Measurements from ENCODE around the gene PRMT7.

Gene PRMT7

DNA sequence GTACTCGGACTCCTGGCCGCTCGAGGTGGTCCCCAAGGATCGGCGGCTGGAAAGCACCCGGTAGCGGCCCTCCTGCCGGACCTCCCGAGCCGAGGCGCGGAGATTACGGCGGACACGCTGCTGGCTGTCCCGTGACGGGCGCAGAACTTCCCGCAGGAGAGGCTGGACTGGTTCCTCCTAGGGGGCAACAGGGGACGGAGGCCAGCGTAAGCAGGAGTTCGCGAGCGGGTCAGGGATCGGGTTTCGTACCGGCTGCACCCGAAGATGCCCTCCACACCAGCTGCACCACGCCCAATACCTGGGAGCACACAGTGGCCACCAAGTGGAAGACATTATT lies 414 bp upstream of the PRMT7 start:
- Mint-ChIP-seq H3K4me3 (peak overlapping the region; percentile 89), H3K36me3 (ENCODE audit: low read depth) (peaks cover 37% of the 10 kb centered on the region), H3K4me1 (ENCODE audit: low read depth) (peaks cover 48% of the 10 kb centered on the region), H3K9me3 (no peaks in the 10 kb centered on the region), H3K27me3 (no peaks in the 10 kb centered on the region), H3K27ac (peak overlapping the region; percentile 86)

GRCh38 chr16:68313116-68313515 lies 2.3 kb downstream of the PRMT7 start:
- H3K36me3 Mint-ChIP-seq (ENCODE audit: low read depth) = peaks cover 35% of the 10 kb centered on the region
- H3K27ac Mint-ChIP-seq = no peak overlapping the region
- H3K4me1 Mint-ChIP-seq (ENCODE audit: low read depth) = peaks cover 40% of the 10 kb centered on the region

GRCh38 chr16:68319185-68319908 lies 8.5 kb downstream of the PRMT7 start:
- Mint-ChIP-seq H3K4me3 (peak overlapping the region; percentile 25), H3K36me3 (ENCODE audit: low read depth) (peaks cover 45% of the 10 kb centered on the region), H3K27me3 (no peaks in the 10 kb centered on the region), H3K27ac (peak overlapping the region; percentile 68), H3K4me1 (ENCODE audit: low read depth) (peaks cover 23% of the 10 kb centered on the region), H3K9me3 (no peaks in the 10 kb centered on the region)

More at GRCh38 chr16:68313116-68313515, 2.3 kb downstream of the PRMT7 start:
- H3K9me3 Mint-ChIP-seq = no peaks in the 10 kb centered on the region
- H3K4me3 Mint-ChIP-seq = no peak overlapping the region
- no peaks in the 10 kb centered on the region for H3K27me3 Mint-ChIP-seq

GRCh38 chr16:68324336-68324735 lies 13.5 kb downstream of the PRMT7 start:
- Mint-ChIP-seq H3K27ac (no peak overlapping the region), H3K36me3 (ENCODE audit: low read depth) (peaks cover 45% of the 10 kb centered on the region)

DNA sequence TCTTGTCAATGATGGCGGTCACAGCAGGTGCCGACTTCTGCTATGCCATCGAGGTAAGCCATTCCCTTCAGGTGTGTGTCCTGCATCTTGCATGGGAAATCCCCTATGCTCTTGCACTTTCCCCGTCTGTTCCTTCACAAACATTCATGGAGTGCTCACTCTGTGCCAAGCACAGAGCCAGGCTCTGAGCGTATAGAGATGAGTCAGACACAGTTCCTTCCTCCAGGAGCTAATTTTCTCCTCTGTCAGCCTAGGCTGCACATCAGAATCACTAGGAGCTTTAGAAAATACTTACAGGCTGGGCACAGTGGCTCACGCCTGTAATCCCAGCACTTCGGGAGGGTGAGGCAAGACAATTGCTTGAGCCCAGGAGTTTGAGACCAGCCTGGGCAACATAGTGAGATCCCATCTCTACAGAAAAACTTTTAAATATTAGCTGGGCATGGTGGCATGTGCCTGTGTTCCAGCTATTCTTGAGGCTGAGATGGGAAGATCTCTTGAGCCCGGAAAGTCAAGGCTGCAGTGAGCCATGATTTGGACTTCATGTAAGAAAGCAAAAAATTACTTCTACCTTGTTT lies 14.1 kb downstream of the PRMT7 start:
- Mint-ChIP-seq H3K4me3 (no peak overlapping the region), H3K9me3 (no peaks in the 10 kb centered on the region), H3K36me3 (ENCODE audit: low read depth) (peaks cover 42% of the 10 kb centered on the region), H3K4me1 (ENCODE audit: low read depth) (peaks cover 26% of the 10 kb centered on the region), H3K27me3 (no peaks in the 10 kb centered on the region), H3K27ac (no peak overlapping the region)

More at GRCh38 chr16:68324336-68324735, 13.5 kb downstream of the PRMT7 start:
- H3K27me3 Mint-ChIP-seq = no peaks in the 10 kb centered on the region
- H3K9me3 Mint-ChIP-seq = no peaks in the 10 kb centered on the region
- no peak overlapping the region for H3K4me3 Mint-ChIP-seq
- peaks cover 32% of the 10 kb centered on the region for H3K4me1 Mint-ChIP-seq (ENCODE audit: low read depth)

DNA sequence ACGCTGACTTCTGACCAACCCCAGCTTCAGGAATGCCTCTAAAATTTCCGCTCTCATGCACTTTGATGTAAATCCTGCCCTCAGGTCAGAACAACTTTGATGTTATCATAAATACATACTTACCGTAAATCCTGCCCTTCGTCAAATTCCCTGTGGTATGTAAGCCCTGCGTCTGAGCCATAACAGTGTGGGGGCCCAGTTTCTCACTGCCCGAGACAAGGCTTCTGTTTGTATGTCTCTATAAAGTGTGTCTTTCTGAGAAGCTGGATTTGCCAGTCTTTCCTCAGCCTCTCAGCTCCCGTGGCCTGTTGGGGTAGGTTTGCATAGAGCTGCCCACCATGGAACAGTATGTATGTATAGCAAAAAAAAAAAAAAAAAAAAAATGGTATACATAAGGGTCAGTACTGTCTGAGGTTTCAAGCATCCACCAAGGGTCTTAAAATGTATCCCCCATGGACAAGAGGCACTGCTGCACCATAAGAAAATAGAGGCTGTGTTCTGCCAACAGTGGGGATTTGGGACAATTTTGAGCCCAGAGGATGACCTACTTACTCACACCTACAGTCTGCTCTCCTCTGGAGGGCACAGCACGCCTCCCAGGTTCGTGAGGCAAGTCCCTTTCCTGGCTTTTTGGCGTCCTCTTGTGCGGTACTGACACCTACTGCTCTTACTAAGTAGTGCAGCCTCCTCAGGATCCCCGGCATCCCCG lies 17.5 kb downstream of the PRMT7 start:
- H3K27ac Mint-ChIP-seq = peak overlapping the region; percentile 52
- H3K27me3 Mint-ChIP-seq = no peaks in the 10 kb centered on the region
- no peaks in the 10 kb centered on the region for H3K9me3 Mint-ChIP-seq
- H3K4me3 Mint-ChIP-seq = no peak overlapping the region
- peaks cover 49% of the 10 kb centered on the region for H3K36me3 Mint-ChIP-seq (ENCODE audit: low read depth)
- H3K4me1 Mint-ChIP-seq (ENCODE audit: low read depth) = peaks cover 31% of the 10 kb centered on the region

DNA sequence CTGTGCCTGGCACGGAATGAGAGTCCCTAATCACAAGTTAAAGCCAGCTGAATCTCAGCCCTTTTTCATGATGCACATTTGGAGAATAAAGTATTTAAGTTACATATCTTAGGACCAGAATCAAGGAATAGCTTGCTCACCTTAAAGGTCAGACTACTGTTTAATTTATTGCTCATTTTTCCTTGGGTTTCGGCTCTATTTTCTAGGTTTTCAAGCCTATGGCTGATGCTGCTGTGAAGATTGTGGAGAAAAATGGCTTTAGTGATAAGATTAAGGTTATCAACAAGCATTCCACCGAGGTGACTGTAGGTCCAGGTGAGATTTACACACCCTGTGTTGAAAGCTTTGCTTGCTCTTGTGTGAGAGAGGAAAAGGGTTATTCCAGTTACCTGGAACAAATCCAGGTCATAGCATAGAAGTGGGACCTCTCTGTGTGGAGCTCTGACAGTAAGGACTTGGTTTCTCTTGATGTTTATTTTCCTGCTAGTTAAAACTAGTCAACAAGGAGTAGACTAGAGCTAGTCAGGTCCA lies 18.1 kb downstream of the PRMT7 start:
- peaks cover 31% of the 10 kb centered on the region for H3K4me1 Mint-ChIP-seq (ENCODE audit: low read depth)
- peaks cover 43% of the 10 kb centered on the region for H3K36me3 Mint-ChIP-seq (ENCODE audit: low read depth)
- H3K9me3 Mint-ChIP-seq = no peaks in the 10 kb centered on the region
- H3K4me3 Mint-ChIP-seq = no peak overlapping the region
- H3K27me3 Mint-ChIP-seq = no peaks in the 10 kb centered on the region
- H3K27ac Mint-ChIP-seq = no peak overlapping the region

DNA sequence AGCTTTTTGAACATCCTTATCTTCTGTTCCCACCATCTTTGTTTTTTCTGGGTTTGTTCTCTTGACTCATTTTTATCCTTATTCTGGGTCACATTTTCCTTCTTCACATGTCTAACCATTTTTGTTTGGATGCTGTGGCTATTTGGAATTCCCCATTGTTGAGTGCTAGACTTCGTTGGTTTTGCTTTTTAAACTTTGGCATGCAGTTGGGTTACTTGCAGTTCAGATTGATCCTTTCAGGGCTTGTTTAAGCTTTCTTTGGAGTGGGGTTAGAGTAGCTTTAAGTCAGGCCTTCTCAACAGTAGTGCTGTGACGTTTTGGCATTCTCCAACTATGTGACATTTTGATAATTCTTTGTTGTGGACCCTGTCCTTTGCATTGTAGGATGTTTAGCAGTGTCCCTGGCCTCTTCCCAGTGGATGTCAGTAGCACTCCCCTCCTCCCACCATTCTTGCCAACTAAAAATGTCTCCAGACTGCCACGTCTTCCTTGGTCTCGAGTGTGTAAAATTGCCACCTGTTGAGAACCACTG lies 21.1 kb downstream of the PRMT7 start:
- Mint-ChIP-seq H3K4me3 (no peak overlapping the region), H3K27me3 (no peaks in the 10 kb centered on the region), H3K9me3 (no peaks in the 10 kb centered on the region), H3K4me1 (ENCODE audit: low read depth) (peaks cover 26% of the 10 kb centered on the region), H3K36me3 (ENCODE audit: low read depth) (peaks cover 57% of the 10 kb centered on the region), H3K27ac (peak overlapping the region; percentile 59)

GRCh38 chr16:68332411-68333121 lies 21.7 kb downstream of the PRMT7 start:
- H3K4me3 Mint-ChIP-seq = no peak overlapping the region
- H3K36me3 Mint-ChIP-seq (ENCODE audit: low read depth) = peaks cover 58% of the 10 kb centered on the region
- H3K27me3 Mint-ChIP-seq = no peaks in the 10 kb centered on the region
- no peaks in the 10 kb centered on the region for H3K9me3 Mint-ChIP-seq
- peak overlapping the region; percentile 59 for H3K27ac Mint-ChIP-seq
- H3K4me1 Mint-ChIP-seq (ENCODE audit: low read depth) = peaks cover 22% of the 10 kb centered on the region

DNA sequence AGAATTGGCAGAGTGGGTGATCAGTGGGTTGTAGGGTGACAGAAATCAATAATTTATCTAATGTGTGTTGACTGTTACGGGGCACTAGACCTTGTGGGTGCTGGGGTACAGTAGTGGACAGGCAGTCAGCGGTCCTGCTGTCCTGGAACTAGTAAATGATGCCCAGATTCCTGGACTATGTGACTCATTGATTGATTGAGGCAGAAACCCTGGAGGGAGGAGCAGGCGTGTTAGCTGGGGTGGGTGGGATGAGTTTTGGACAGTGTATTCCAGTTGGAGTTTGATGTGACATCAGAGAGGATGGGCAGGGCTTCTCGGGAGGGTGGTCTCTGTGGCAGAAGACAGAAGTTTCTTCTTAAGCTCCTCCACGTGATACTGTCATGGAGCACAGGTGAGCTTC lies 24.4 kb downstream of the PRMT7 start:
- H3K4me1 Mint-ChIP-seq (ENCODE audit: low read depth) = peaks cover 12% of the 10 kb centered on the region
- H3K36me3 Mint-ChIP-seq (ENCODE audit: low read depth) = peaks cover 65% of the 10 kb centered on the region
- H3K27me3 Mint-ChIP-seq = no peaks in the 10 kb centered on the region
- no peak overlapping the region for H3K27ac Mint-ChIP-seq
- H3K4me3 Mint-ChIP-seq = no peak overlapping the region
- H3K9me3 Mint-ChIP-seq = no peaks in the 10 kb centered on the region

DNA sequence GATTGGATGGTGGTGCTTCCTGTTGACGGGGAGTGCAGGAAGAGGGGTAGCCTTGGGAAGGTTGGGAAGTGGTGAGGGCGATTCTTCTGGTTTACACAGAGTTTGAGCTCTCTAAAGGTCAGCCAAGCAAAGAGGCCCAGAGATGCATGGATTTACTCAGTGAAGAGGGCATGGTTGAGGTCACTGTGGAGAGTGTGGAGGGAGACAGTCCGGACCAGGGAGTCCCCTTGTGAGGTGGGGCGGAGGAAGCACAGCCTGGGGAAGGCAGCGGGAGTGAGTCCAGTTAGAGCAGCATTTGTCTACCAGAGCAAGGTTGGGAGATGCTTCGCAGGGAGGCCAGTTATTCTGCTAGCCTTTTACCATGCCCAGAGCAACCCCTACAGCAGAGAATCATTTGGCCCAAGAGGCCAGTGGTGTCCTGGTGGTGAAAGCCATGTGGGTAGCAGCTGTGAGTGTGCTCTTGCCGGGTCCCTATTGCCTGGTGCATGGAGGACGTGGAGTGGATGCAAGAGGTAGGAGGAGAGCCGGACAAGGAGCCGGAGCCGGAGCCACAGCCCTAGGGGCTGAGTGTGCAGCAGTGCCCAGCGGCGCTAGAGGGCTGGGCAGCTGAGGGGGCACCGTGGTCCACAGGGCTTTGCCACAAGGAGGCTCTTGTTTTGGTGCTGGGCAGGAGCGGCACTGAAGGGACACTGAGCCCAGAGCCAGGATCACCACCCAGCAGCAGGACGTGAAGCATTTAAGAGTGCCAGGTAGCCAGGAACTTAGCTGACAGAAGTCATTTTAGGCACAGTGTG lies 27.7 kb downstream of the PRMT7 start:
- H3K9me3 Mint-ChIP-seq = no peaks in the 10 kb centered on the region
- H3K4me3 Mint-ChIP-seq = no peak overlapping the region
- peaks cover 72% of the 10 kb centered on the region for H3K36me3 Mint-ChIP-seq (ENCODE audit: low read depth)
- no peaks in the 10 kb centered on the region for H3K4me1 Mint-ChIP-seq (ENCODE audit: low read depth)
- H3K27me3 Mint-ChIP-seq = no peaks in the 10 kb centered on the region
- H3K27ac Mint-ChIP-seq = no peak overlapping the region

GRCh38 chr16:68339214-68339613 lies 28.4 kb downstream of the PRMT7 start:
- H3K4me1 Mint-ChIP-seq (ENCODE audit: low read depth) = no peaks in the 10 kb centered on the region
- H3K9me3 Mint-ChIP-seq = no peaks in the 10 kb centered on the region
- H3K4me3 Mint-ChIP-seq = no peak overlapping the region
- H3K27me3 Mint-ChIP-seq = no peaks in the 10 kb centered on the region
- H3K36me3 Mint-ChIP-seq (ENCODE audit: low read depth) = peaks cover 71% of the 10 kb centered on the region
- H3K27ac Mint-ChIP-seq = no peak overlapping the region

GRCh38 chr16:68342620-68343019 lies 31.8 kb downstream of the PRMT7 start:
- peaks cover 13% of the 10 kb centered on the region for H3K4me1 Mint-ChIP-seq (ENCODE audit: low read depth)
- peaks cover 73% of the 10 kb centered on the region for H3K36me3 Mint-ChIP-seq (ENCODE audit: low read depth)
- no peak overlapping the region for H3K27ac Mint-ChIP-seq
- H3K27me3 Mint-ChIP-seq = no peaks in the 10 kb centered on the region
- H3K4me3 Mint-ChIP-seq = no peak overlapping the region
- no peaks in the 10 kb centered on the region for H3K9me3 Mint-ChIP-seq

DNA sequence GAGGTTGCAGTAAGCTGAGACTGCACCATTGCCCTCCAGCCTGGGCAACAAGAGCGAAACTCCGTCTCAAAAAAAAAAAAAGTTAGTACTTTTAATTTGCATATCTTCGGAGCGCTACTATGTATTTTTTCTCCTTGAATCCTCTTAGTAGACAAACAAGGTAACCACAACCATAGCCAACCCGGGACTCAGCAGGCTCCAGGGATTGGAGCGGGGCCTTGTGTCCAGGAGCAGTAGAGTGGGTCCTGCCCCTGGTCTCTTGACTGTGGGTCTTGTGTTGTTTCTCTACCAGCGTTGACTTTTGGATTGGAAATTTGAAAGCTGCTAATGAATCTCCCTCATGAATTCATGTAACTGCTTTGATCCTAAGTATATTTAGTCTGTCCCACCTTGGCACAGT lies 32.3 kb downstream of the PRMT7 start:
- peaks cover 13% of the 10 kb centered on the region for H3K4me1 Mint-ChIP-seq (ENCODE audit: low read depth)
- H3K36me3 Mint-ChIP-seq (ENCODE audit: low read depth) = peaks cover 73% of the 10 kb centered on the region
- no peaks in the 10 kb centered on the region for H3K27me3 Mint-ChIP-seq
- no peak overlapping the region for H3K27ac Mint-ChIP-seq
- H3K4me3 Mint-ChIP-seq = no peak overlapping the region
- H3K9me3 Mint-ChIP-seq = no peaks in the 10 kb centered on the region

Measured in stimulated activated naive CD8-positive, alpha-beta T cell treated with anti-CD3 and anti-CD28 coated beads, Interleukin-15, Interleukin-2, amounts not matched to agents 100 ng/mL and 50 ng/mL, for 24 hours (primary cell).